HepG2 (cell line): ENCODE data around the gene CABLES2. TPM values are rescaled to one million over a fixed set of nuclear protein-coding genes. Genes with fewer than 3 reads are reported as not detected.

Source experiments
- ATF5 ChIP-seq: sonication (generic); formaldehyde crosslinking; IDR thresholded peaks from 2 replicates; pipeline ENCODE4 v1.4.0; 2020; ENCODE audit warnings: mild to moderate bottlenecking, low read depth, missing genetic modification reagents
- FOXO1 ChIP-seq: sonication (generic); formaldehyde crosslinking; IDR thresholded peaks from 2 replicates; pipeline ENCODE4 v1.4.0; 2020; ENCODE audit warnings: missing genetic modification reagents
- GFI1 ChIP-seq: sonication (generic); formaldehyde crosslinking; IDR thresholded peaks from 2 replicates; pipeline ENCODE4 v1.5.0; 2020; ENCODE audit warnings: missing genetic modification reagents, mild to moderate bottlenecking, borderline replicate concordance
- HINFP ChIP-seq: sonication (generic); formaldehyde crosslinking; IDR thresholded peaks from 2 replicates; pipeline ENCODE4 v1.4.0; 2020; ENCODE audit warnings: low read depth, mild to moderate bottlenecking, missing genetic modification reagents
- IKZF4 ChIP-seq: sonication (generic); formaldehyde crosslinking; IDR thresholded peaks from 2 replicates; pipeline ENCODE4 v1.5.1; 2020; ENCODE audit warnings: borderline replicate concordance, mild to moderate bottlenecking, low read depth, missing genetic modification reagents; ENCODE audit errors: not compliant biosample characterization
- KLF15 ChIP-seq: sonication (generic); formaldehyde crosslinking; IDR thresholded peaks from 2 replicates; pipeline ENCODE4 v1.8.1; 2023; ENCODE audit warnings: borderline replicate concordance, mild to moderate bottlenecking, inconsistent platforms, missing genetic modification reagents, mixed read lengths
- MAX ChIP-seq: IDR thresholded peaks from 2 replicates; pipeline ENCODE4 v1.6.1; 2012; ENCODE audit warnings: inconsistent platforms
- PREB ChIP-seq: sonication (generic); formaldehyde crosslinking; IDR thresholded peaks from 2 replicates; pipeline ENCODE4 v1.4.0; 2020; ENCODE audit warnings: missing genetic modification reagents
- RERE ChIP-seq: IDR thresholded peaks from 2 replicates; pipeline ENCODE4 v1.6.1; 2016; ENCODE audit warnings: low read depth, missing genetic modification reagents, missing compliant biosample characterization
- SRY ChIP-seq: sonication (generic); formaldehyde crosslinking; IDR thresholded peaks from 2 replicates; pipeline ENCODE4 v1.8.0; 2022; ENCODE audit warnings: mild to moderate bottlenecking, missing genetic modification reagents
- TFDP1 ChIP-seq: IDR thresholded peaks from 2 replicates; pipeline ENCODE4 v1.6.1; 2016; ENCODE audit warnings: missing compliant biosample characterization, missing genetic modification reagents, borderline replicate concordance
- TOE1 ChIP-seq: sonication (generic); formaldehyde crosslinking; IDR thresholded peaks from 2 replicates; pipeline ENCODE4 v1.4.0; 2020; ENCODE audit warnings: mild to moderate bottlenecking, missing genetic modification reagents
- ZBTB34 ChIP-seq: sonication (generic); formaldehyde crosslinking; IDR thresholded peaks from 2 replicates; pipeline ENCODE4 v1.8.0; 2022; ENCODE audit warnings: mild to moderate bottlenecking, missing genetic modification reagents
- ZFP1 ChIP-seq: IDR thresholded peaks from 2 replicates; pipeline ENCODE4 v1.6.1; 2016
- ZNF703 ChIP-seq: sonication (generic); formaldehyde crosslinking; IDR thresholded peaks from 2 replicates; pipeline ENCODE4 v1.5.1; 2020; ENCODE audit warnings: missing genetic modification reagents, mild to moderate bottlenecking, moderate library complexity, borderline replicate concordance
- ZNF883 ChIP-seq: sonication (generic); formaldehyde crosslinking; IDR thresholded peaks from 2 replicates; pipeline ENCODE4 v1.5.1; 2020; ENCODE audit warnings: mild to moderate bottlenecking, missing genetic modification reagents; ENCODE audit errors: not compliant biosample characterization
- ZSCAN30 ChIP-seq: sonication (generic); formaldehyde crosslinking; IDR thresholded peaks from 2 replicates; pipeline ENCODE4 v1.5.0; 2020; ENCODE audit warnings: mild to moderate bottlenecking, missing genetic modification reagents
- polyA plus RNA-seq, 8 experiments: library from polyadenylated mRNA; depleted of rRNA in 3 of 8; stranded (reverse) in 7 of 8; unstranded in 1 of 8; fragments of >200 nt; fragmentation: Illumina TruSeq in 4 of 8; extraction: Trizol in 4 of 8; gene quantifications; 2 replicates each; pipeline versions ENCODE4 v1.2.1 to v1.2.3, GENCODE V29; 2011 to 2016; ENCODE audit warnings: low read depth in 4 of 8, missing spikeins in 1 of 8, mixed read lengths in 1 of 8; ENCODE audit not compliant: insufficient read depth in 1 of 8
- total RNA-seq, 5 experiments: library from RNA; depleted of rRNA; stranded (reverse); fragments of >200 nt; fragmentation: Illumina TruSeq; extraction: Trizol; gene quantifications; 2 replicates each; pipeline ENCODE4 v1.2.3, GENCODE V29; 2016; ENCODE audit warnings: low read depth in 1 of 5

The CABLES2 gene
- total and polyA plus RNA-seq, 2 of the 13 experiments (the other 11 are each of a cell fraction or from before 2014, with no cell fraction given): 5.2 to 9.7 TPM

GRCh38 chr20:62410746-62411478 is 3.8 kb upstream of the CABLES2 start (continued):
- TF ChIP-seq ZFP1 (CRISPR knock-in tag) (no peak), HINFP (CRISPR knock-in tag) (no peak; the same call in 1 of the 2 replicates), ZNF883 (peak; percentile 85), TOE1 (CRISPR knock-in tag) (no peak), TFDP1 (CRISPR knock-in tag) (no peak), ZBTB34 (CRISPR knock-in tag) (no peak), SRY (CRISPR knock-in tag) (no peak), RERE (no peak), PREB (CRISPR knock-in tag) (no peak), GFI1 (CRISPR knock-in tag) (no peak), MAX (no peak), IKZF4 (CRISPR knock-in tag) (peak; percentile 60), ZNF703 (CRISPR knock-in tag) (no peak), ZSCAN30 (CRISPR knock-in tag) (no peak), ATF5 (CRISPR knock-in tag) (no peak), FOXO1 (CRISPR knock-in tag) (no peak), KLF15 (no peak)
